ENCODE data around the gene WDR83.
"Not testable (repeated sequence)": the region's sequence is repeated elsewhere in the genome, so short reads cannot be mapped to it uniquely, and the experiment has no call there.

WDR83 gene

GRCh38 chr19:12652219-12652618 lies 14.4 kb upstream of the WDR83 start:
- intact Hi-C loops (cut with DNase I) = no loop called here

DNA sequence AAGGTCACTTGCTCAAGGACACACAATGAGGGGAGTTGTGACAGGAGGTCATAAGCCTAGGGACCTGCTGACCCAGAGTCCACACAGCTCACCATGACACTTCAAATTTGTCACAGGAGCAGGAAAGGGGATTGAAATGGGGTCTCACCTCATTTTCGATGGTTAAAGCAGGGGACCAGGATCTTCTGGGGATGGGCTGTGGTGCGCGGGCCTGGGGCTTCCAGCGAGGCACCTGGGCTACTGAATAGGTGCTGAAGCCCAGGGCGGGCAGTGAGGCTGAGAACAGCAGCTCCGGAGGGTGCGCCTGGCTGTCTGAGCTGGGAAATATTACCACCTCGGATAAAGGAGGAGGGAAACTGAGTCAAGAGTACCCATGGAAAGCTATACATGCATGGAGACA lies 11.1 kb upstream of the WDR83 start:
- DNase-seq = no peak
- intact Hi-C loops (cut with DNase I) = no loop called here

More at GRCh38 chr19:12652219-12652618, 14.4 kb upstream of the WDR83 start:
- DNase-seq = peak in 2 of 10 donors; percentile 13 to 25

DNA sequence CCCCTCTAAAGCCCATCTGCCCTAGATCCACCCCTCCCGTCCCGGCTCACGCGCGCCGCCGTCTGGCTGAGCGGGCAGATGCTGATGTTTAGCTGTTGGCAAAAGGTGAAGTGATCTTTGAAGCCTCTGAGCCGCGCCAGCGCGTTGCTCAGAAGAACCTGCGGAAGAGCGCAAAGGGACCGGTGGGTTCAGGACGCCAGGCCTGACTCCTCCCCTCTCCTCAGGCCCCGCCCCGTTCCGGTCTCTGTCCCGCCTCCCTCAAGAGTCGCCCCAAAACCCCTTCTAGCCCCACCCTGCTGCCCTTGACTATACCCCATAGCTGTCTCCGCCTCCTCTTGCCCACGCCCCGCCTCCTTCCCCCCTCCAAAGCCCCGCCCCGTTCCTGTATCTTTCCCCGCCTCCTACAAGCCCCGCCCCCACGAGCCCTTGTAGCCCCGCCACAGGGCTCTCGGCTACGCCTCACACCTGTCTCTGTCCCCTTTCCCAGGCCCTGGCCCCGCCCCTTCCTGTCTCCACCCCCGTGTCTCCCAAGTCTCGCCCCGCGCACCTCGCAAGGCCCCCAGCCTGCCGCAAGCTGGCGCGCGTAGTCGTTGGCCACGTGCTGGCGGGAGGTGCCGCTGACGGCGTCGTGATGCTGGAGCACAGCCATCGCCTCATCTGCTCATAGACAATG lies 9.6 kb upstream of the WDR83 start:
- DNase-seq = no peak
- intact Hi-C loops (cut with DNase I) = no loop called here

GRCh38 chr19:12657966-12658365 lies 8.6 kb upstream of the WDR83 start:
- intact Hi-C loops (cut with DNase I) = no loop called here
- DNase-seq = no peak

- intact Hi-C loops (cut with DNase I) = no loop called here
- peak in 3 of 10 donors; percentile 23 to 86 (median 32) for DNase-seq
Observed at GRCh38 chr19:12660980-12661379, 5.6 kb upstream of the WDR83 start.

DNA sequence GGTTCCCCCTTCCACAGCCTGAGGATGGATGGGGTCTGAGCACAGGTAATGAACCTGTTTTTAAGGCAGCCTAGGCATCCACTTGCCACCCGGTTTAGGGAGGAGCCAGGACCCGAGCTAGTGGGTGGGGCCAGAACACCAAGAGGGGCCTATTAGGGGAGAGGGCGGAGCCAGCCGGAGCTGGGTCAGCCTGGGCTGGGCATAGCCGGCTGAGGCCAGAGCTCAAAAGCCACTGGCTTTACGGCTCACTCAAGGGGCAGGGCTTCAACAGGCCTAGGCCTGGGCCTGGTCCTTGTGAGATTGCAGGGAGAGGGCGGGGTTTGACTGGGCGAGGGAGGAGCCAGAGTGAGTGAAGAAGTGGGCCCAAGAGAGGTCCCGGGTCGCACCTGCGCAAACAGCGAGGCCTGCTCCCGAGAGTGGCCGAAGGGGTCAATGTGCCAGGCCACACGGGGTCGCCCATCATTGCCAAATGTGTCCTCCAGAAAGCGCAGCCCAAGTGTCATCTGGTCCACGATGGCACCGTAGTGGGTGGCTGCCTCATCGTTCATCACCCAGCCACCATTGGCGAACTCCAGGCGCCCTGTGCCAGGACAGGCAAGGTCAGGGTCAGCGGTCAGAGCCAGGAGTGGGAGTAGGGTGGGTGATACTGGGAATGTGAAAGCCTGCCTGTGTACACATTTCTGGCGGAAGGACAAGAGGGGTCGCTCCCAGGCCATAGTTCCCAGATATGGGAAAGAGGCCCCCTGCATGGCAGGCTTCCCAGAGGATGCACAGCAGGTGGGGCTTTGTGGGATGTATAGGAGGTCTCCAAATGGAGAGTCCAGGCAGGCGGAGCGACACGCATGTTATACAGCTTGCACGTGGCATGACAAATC lies 2.0 kb upstream of the WDR83 start:
- no peak for DNase-seq
- intact Hi-C loops (cut with DNase I) = no loop called here

GRCh38 chr19:12665281-12665573 lies 1.4 kb upstream of the WDR83 start:
- peak in 4 of 10 donors; percentile 13 to 86 (median 31) for DNase-seq
- intact Hi-C loops (cut with DNase I) = no loop called here

DNA sequence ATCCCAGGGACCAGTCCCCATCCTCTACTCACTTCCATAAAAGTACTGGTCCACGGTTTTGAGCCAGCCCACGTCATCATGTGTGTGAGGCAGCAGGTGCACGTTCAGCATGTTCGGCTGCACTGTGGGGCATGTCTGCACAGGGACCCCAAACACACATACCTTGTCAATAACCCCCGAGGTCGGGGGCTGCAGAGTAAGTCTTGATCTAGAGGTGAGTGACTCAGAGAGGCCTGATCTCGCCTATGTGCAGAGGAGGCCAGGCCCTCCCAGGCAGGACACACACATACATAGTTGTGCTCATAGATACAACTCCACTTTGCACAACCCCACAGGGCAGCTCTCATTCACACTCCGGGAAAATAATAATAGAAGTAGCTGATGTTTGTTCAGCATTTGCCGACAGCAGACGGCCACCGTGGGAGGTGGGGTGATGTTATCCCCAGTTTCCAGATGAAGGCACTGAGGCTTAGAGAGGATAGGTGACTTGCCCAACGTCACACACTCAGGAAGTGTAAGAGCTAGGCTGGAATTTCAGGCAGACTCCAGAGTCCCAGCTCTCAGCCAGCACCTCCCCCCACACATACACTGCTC lies 839 bp upstream of the WDR83 start:
- intact Hi-C loops (cut with DNase I) = no loop called here
- peak in 1 of 10 donors; percentile 75 for DNase-seq

DNA sequence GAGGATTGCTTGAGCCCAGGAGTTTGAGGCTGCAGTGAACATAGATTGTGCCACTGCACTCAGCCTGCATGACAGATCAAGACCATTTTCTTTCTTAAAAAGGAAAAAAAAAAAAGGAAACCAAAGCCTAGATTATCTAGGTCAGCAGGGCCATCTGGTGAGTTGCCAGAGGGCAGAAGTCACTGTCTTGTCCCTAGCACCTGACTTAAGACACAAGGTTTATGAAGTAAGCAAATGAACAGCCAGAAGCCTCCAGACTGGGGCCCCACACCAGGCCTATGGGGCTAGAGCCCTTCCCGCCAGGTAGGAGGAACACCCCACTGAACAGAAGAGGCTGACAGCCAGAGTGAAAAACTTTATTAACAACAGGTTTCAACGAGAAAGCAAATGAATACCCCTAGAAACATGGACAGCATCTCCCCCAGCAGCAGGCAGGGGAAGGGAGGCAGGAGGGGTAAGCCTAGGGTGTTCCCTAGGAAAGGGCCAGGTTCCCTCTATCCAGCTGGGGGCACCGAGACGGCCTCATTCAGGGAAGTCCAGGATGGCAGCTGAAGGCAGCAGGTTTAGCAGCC lies 1.2 kb downstream of the WDR83 start:
- intact Hi-C loops (cut with DNase I) = no loop called here
- DNase-seq = no peak

DNA sequence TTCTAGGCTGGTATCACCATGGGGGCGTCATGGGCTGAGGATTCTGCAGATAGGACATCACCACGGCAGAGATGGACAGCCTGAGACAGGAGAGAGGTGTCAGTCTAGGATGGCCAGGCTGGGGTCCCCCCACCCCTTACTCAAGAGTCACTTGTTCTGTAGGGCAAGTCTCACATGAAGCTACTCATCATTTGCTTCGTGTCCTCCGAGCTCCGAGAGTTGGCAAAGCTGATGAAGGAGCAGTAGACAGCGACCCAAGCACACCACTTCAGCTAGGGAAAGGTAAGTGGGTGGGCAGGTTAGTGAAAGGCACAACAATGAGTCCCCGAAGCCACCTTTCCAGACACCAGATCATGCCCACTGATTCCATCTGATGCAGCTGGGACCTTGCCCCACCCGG lies 1.7 kb downstream of the WDR83 start:
- intact Hi-C loops (cut with DNase I) = no loop called here
- DNase-seq = no peak

GRCh38 chr19:12668932-12669269 lies 2.3 kb downstream of the WDR83 start:
- intact Hi-C loops (cut with DNase I) = loop anchor here (1.0 kb wide), 1 partner anchor 12 kb away; the partner anchor contains the start of gene DHPS
- DNase-seq = peak in 9 of 10 donors; percentile 25 to 93 (median 53)

DNA sequence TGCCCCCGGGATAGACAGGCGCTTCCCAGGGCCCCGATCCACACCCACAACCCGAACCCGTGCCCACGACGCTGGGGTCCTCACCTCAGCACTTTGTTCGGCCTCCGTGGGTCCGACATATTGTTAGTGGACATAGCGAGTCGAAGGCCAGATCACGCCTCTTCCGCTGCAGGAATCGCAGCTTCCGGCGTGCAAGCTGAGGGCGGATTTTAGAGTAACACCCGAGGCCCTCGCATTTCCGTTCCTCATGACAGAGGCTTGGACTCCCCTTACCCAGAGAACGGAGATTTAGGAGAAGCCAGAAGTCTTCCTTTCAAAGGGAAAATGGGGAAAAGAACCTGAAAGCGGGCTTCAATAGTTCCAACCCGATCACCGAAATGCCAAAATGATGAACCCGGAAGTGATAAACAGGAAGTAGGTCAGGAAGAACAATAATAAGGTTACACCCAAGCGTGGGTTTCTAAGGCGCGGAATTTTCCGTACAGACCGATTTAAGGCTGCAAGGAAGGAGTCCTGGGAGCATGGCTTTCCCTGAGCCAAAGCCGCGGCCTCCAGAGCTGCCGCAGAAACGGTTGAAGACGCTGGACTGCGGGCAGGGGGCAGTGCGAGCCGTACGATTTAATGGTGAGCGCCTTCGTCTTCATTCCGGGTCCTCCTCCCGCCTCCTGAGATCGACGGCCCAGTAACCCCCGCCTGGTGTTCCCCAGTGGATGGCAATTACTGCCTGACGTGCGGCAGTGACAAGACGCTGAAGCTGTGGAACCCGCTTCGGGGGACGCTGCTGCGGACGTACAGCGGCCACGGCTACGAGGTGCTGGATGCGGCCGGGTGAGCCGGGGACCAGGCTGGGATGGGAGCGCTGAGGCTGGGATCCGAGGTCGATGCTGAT lies 2.9 kb downstream of the WDR83 start:
- DNase-seq = peak; percentile 70 to 97 (median 82)
- intact Hi-C loops (cut with DNase I) = loop anchor here (1.0 kb wide), 1 partner anchor 12 kb away; the partner anchor contains the start of gene DHPS

- intact Hi-C loops (cut with DNase I) = no loop called here
- DNase-seq = no peak
Observed at GRCh38 chr19:12670159-12670928, 3.7 kb downstream of the WDR83 start.

DNA sequence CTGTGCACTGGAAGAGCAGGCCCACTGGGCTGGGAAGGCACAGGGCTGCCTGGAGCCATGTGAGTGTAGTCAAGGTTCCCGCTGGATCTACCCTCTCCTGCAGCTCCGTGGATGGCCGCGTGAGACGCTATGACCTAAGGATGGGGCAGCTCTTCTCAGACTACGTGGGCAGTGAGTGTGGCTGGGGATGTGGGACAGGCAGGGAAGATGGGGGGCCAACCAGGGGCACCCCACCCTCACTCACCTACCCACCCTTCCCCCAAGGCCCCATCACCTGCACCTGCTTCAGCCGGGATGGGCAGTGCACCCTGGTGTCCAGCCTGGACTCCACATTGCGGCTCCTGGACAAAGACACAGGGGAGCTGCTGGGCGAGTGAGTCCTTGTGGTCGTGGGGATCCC lies 6.1 kb downstream of the WDR83 start:
- DNase-seq = no peak
- intact Hi-C loops (cut with DNase I) = loop anchor here (1.0 kb wide), 1 partner anchor 108 kb away; no protein-coding TSS in a partner anchor

DNA sequence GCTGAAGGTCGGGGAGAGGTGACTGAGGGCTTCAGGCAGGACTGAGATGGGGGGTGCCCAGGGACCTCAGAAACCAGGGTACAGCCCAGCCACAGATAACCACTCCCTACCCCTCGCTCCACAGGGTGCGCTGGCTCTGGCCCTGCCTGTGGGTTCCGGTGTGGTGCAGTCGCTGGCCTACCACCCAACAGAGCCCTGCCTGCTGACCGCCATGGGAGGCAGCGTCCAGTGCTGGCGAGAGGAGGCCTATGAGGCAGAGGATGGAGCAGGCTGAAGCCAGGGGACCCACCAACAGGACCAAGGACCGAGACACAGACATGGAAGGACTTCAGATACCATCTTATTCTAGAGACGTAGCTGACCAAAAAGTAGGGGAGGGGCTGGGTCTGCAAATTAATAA lies 8.8 kb downstream of the WDR83 start:
- no peak for DNase-seq
- intact Hi-C loops (cut with DNase I) = no loop called here

- no peak for DNase-seq
- intact Hi-C loops (cut with DNase I) = no loop called here
Observed at GRCh38 chr19:12675940-12676339, 9.3 kb downstream of the WDR83 start.

GRCh38 chr19:12676384-12676792 lies 9.8 kb downstream of the WDR83 start:
- DNase-seq = peak; percentile 65 to 96 (median 84)
- intact Hi-C loops (cut with DNase I) = no loop called here

GRCh38 chr19:12676928-12677327 lies 10.3 kb downstream of the WDR83 start:
- intact Hi-C loops (cut with DNase I) = no loop called here
- DNase-seq = no peak

DNA sequence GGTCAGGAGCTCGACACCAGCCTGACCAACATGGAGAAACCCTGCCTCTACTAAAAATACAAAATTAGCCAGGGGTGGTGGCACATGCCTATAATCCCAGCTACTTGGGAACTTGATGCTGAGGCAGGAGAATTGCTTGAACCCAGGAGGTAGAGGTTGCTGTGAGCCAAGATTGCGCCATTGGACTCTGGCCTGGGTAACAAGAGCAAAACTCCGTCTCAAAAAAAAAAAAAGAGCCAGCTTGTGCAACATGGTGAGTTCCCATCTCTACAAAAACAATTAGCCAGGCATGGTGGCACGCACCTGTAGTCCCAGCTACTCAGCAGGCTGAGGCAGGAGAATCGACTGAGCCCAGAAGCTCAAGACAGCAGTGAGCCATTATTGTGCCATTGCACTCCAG lies 11.4 kb downstream of the WDR83 start:
- intact Hi-C loops (cut with DNase I) = not testable (repeated sequence)

More for the DNA sequence above, 11.4 kb downstream of the WDR83 start:
- not testable (repeated sequence) for DNase-seq
